Measurements from ENCODE around the gene CNBD2.
"Not testable (repeated sequence)": the region's sequence is repeated elsewhere in the genome, so short reads cannot be mapped to it uniquely, and the experiment has no call there.

The CNBD2 gene

GRCh38 chr20:36026131-36026530 is 57.7 kb downstream of the CNBD2 start:
- not testable (repeated sequence) for DNase-seq (ENCODE audit: low spot score)

- no peak for DNase-seq (ENCODE audit: low spot score)
Observed at GRCh38 chr20:36028106-36028808, 59.9 kb downstream of the CNBD2 start.

- no peak for DNase-seq (ENCODE audit: low spot score)
Observed at GRCh38 chr20:36030149-36030548, 61.8 kb downstream of the CNBD2 start.

GRCh38 chr20:36031806-36032205 is 63.4 kb downstream of the CNBD2 start:
- DNase-seq (ENCODE audit: low spot score): no peak

GRCh38 chr20:36034875-36035274 is 66.5 kb downstream of the CNBD2 start:
- no peak for DNase-seq (ENCODE audit: low spot score)

GRCh38 chr20:36035745-36036144 is 67.4 kb downstream of the CNBD2 start:
- no peak for DNase-seq (ENCODE audit: low spot score)

GRCh38 chr20:36036688-36037087 is 68.3 kb downstream of the CNBD2 start:
- no peak for DNase-seq (ENCODE audit: low spot score)

GRCh38 chr20:36040571-36040970 is 72.2 kb downstream of the CNBD2 start:
- DNase-seq (ENCODE audit: low spot score): no peak

- DNase-seq (ENCODE audit: low spot score): no peak
Observed at GRCh38 chr20:36043441-36043840, 75.1 kb downstream of the CNBD2 start.

- no peak for DNase-seq (ENCODE audit: low spot score)
Observed at GRCh38 chr20:36043892-36044515, 75.6 kb downstream of the CNBD2 start.

- no peak for DNase-seq (ENCODE audit: low spot score)
Observed at GRCh38 chr20:36045373-36045714, 77.0 kb downstream of the CNBD2 start.

GRCh38 chr20:36046073-36046798 is 77.8 kb downstream of the CNBD2 start:
- not testable (repeated sequence) for DNase-seq (ENCODE audit: low spot score)

GRCh38 chr20:36049408-36049807 is 81.0 kb downstream of the CNBD2 start:
- peak; percentile 52 for DNase-seq (ENCODE audit: low spot score)

- DNase-seq (ENCODE audit: low spot score): peak; percentile 92
Observed at GRCh38 chr20:36050436-36051317, 82.3 kb downstream of the CNBD2 start.

GRCh38 chr20:36051318-36052116 is 83.1 kb downstream of the CNBD2 start:
- DNase-seq (ENCODE audit: low spot score): no peak

GRCh38 chr20:36052117-36052513 is 83.7 kb downstream of the CNBD2 start:
- DNase-seq (ENCODE audit: low spot score): no peak

GRCh38 chr20:36053863-36054518 is 85.6 kb downstream of the CNBD2 start:
- DNase-seq (ENCODE audit: low spot score): not testable (repeated sequence)

- no peak for DNase-seq (ENCODE audit: low spot score)
Observed at GRCh38 chr20:36055145-36055544, 86.8 kb downstream of the CNBD2 start.

- no peak for DNase-seq (ENCODE audit: low spot score)
Observed at GRCh38 chr20:36060676-36061075, 92.3 kb downstream of the CNBD2 start.

GRCh38 chr20:36061754-36062153 is 93.4 kb downstream of the CNBD2 start:
- no peak for DNase-seq (ENCODE audit: low spot score)

- no peak for DNase-seq (ENCODE audit: low spot score)
Observed at GRCh38 chr20:36062799-36063198, 94.4 kb downstream of the CNBD2 start.

Measured in CD4-positive, alpha-beta T cell treated with Interleukin-2 at 100 ng/mL for 4 hours (primary cell).